RWPE2 (cell line): ENCODE data around the gene SIRPA.

Source experiments
- ATAC-seq: fragments of 200-7000 bp; cut with Tn5 transposase; 3 replicates; pipeline ENCODE4 v1.9.1; 2021; ENCODE audit warnings: low read depth
- DNase-seq: peaks from one replicate; pipeline ENCODE4 v3.0.0-alpha.2; 2020; ENCODE audit warnings: low spot score
- H3K27ac ChIP-seq: fragments of 450-650 bp; 2 replicates; pipeline ENCODE4 v1.5.1; 2017; ENCODE audit warnings: mild to moderate bottlenecking; ENCODE audit not compliant: poor library complexity, severe bottlenecking
- H3K27me3 ChIP-seq: fragments of 250-450 bp; sonication (Bioruptor Pico); 2 replicates; pipeline ENCODE4 v1.5.1; 2021; ENCODE audit warnings: mild to moderate bottlenecking, moderate library complexity; ENCODE audit not compliant: insufficient read depth, poor library complexity, severe bottlenecking
- H3K36me3 ChIP-seq: fragments of 250-450 bp; sonication (Bioruptor Pico); 2 replicates; pipeline ENCODE4 v1.5.1; 2020; ENCODE audit warnings: low read depth, mild to moderate bottlenecking, moderate library complexity
- H3K4me1 ChIP-seq: fragments of 250-450 bp; sonication (Bioruptor Pico); 2 replicates; pipeline ENCODE4 v1.5.1; 2021; ENCODE audit warnings: mild to moderate bottlenecking, moderate library complexity; ENCODE audit not compliant: insufficient read depth, poor library complexity, severe bottlenecking
- H3K4me3 ChIP-seq: fragments of 250-450 bp; sonication (Bioruptor Pico); 2 replicates; pipeline ENCODE4 v1.5.1; 2021; ENCODE audit warnings: mild to moderate bottlenecking, moderate library complexity; ENCODE audit not compliant: severe bottlenecking
- H3K9me3 ChIP-seq: fragments of 250-450 bp; sonication (Bioruptor Pico); 2 replicates; pipeline ENCODE4 v1.5.1; 2021; ENCODE audit warnings: mild to moderate bottlenecking, moderate library complexity; ENCODE audit not compliant: severe bottlenecking
- TF ChIP-seq, protein P1 (sequence below): fragments of 450-650 bp; IDR thresholded peaks from one replicate; pipeline ENCODE4 v1.5.1; 2017; ENCODE audit warnings: mild to moderate bottlenecking, moderate library complexity; ENCODE audit not compliant: poor library complexity, severe bottlenecking

SIRPA gene

DNA sequence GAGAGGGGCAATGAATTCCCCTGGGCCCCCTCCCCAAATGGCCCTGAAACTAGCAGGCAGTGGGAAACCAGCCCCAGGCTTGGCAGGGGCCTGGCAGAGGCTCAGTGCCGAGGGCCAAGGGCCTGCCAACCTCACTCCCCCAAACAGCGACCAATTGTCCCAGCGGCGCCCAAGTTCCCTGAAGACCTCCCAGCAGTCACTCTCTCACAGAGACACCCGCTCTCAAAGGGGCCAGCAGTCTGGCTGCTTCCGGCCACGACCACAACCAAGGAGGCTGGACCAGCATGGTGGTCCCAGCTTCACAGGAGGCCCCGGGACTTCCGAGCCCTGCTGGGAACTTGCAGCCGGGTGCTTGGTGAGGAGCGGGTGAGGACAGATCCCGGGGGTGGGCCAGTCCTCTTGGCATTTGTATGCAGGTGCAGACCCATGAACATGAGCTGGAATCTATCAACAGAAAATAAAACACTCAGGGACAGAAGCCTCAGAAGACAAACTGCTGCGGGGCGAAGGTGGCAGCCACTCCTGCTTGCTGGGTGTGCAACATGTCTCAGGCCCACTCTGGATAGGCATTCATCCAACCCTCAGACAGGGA is 17.5 kb upstream of the SIRPA start:
- no peaks in the 10 kb centered on the region for H3K27me3 ChIP-seq
- no peaks in the 10 kb centered on the region for H3K4me1 ChIP-seq
- no peak overlapping the region for H3K27ac ChIP-seq
- no peak for DNase-seq
- TF ChIP-seq, protein P1, sequence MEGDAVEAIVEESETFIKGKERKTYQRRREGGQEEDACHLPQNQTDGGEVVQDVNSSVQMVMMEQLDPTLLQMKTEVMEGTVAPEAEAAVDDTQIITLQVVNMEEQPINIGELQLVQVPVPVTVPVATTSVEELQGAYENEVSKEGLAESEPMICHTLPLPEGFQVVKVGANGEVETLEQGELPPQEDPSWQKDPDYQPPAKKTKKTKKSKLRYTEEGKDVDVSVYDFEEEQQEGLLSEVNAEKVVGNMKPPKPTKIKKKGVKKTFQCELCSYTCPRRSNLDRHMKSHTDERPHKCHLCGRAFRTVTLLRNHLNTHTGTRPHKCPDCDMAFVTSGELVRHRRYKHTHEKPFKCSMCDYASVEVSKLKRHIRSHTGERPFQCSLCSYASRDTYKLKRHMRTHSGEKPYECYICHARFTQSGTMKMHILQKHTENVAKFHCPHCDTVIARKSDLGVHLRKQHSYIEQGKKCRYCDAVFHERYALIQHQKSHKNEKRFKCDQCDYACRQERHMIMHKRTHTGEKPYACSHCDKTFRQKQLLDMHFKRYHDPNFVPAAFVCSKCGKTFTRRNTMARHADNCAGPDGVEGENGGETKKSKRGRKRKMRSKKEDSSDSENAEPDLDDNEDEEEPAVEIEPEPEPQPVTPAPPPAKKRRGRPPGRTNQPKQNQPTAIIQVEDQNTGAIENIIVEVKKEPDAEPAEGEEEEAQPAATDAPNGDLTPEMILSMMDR: no peak
- no peak overlapping the region for H3K4me3 ChIP-seq
- H3K36me3 ChIP-seq: no peaks in the 10 kb centered on the region
- no peaks in the 10 kb centered on the region for H3K9me3 ChIP-seq
- no peak for ATAC-seq

DNA sequence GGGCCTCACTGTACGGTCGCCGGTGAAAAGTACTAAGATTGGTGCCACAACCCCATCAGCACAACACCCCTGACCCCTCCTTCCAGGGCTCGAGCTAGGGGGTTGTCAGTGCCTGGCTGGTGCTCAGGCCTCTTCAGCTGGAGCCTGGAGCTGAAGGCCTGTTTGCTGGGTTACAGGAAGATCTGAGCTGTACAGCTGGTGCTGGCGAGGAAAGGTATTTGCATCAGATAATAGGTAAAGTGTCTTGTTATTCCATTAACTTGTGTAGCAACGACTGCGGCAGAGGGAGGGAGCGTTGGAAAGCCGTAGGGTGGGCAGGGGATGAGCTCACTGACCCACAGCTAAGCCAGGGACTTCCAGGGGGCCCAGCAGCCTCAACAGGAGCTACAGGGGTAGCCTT is 15.8 kb upstream of the SIRPA start:
- Histone ChIP-seq H3K36me3 (no peaks in the 10 kb centered on the region), H3K4me3 (no peak overlapping the region), H3K9me3 (no peaks in the 10 kb centered on the region), H3K4me1 (no peaks in the 10 kb centered on the region), H3K27me3 (no peaks in the 10 kb centered on the region), H3K27ac (no peak overlapping the region)
- DNase-seq: no peak
- TF ChIP-seq, protein P1: no peak
- no peak for ATAC-seq

DNA sequence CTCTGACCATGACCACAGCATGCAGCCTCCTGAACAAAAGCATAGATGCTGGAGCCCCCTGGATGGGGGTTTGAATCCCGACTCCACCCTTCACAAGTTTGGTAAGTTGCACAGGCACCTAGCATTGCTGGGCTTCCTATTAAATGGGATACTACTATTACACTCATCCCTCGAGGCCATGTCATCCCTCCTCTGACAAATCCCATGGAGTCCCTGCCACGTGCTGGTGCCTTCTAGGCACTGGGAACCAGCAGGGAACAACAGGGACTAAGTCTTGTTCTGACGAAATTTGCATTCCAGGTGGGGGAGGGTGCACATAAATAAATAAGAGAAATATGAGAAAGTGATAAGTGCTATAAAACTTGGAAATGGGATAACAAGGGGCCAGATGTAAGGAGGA is 15.3 kb upstream of the SIRPA start:
- DNase-seq: no peak
- no peaks in the 10 kb centered on the region for H3K4me1 ChIP-seq

DNA sequence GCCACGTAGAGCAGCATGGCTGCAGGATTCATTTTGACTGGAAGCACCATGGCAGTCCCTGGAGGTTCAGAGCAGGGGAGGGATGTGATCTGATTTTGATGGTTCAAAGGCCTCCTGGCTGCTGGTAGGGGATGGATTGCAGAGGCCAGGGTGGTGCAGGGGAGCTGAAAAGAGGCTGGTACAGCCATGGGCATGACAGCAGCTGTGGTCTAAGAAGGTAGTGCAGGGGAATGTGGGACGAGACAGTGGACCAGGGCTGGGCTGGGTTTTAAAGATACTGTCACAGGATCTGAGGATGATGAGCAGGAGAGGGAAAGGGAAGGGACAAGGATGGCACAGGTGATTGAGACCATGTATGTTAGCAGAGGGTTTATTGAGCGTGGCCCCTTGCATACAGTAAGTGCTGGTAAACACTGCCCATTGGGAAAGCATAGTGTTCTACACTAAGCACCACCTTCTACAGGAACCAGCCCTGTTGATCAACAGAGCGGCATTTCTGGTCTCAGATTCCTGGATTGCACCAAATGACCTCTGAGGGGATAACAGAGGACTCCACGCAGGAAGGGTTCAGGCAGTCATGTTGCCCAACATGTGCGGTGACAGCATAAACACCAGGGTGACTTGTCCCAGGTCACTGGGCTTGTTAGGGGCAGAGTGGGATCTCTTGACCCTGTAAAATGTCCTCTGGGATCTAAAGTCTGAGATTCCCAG is 14.5 kb upstream of the SIRPA start:
- TF ChIP-seq, protein P1: no peak
- H3K4me3 ChIP-seq: no peak overlapping the region
- no peaks in the 10 kb centered on the region for H3K27me3 ChIP-seq
- no peak overlapping the region for H3K27ac ChIP-seq
- no peaks in the 10 kb centered on the region for H3K4me1 ChIP-seq
- H3K9me3 ChIP-seq: no peaks in the 10 kb centered on the region
- H3K36me3 ChIP-seq: no peaks in the 10 kb centered on the region
- ATAC-seq: no peak
- DNase-seq: no peak

More for the DNA sequence above, 15.3 kb upstream of the SIRPA start:
- TF ChIP-seq, protein P1: no peak
- Histone ChIP-seq H3K9me3 (no peaks in the 10 kb centered on the region), H3K36me3 (no peaks in the 10 kb centered on the region), H3K27ac (no peak overlapping the region), H3K4me3 (no peak overlapping the region), H3K27me3 (no peaks in the 10 kb centered on the region)
- no peak for ATAC-seq

DNA sequence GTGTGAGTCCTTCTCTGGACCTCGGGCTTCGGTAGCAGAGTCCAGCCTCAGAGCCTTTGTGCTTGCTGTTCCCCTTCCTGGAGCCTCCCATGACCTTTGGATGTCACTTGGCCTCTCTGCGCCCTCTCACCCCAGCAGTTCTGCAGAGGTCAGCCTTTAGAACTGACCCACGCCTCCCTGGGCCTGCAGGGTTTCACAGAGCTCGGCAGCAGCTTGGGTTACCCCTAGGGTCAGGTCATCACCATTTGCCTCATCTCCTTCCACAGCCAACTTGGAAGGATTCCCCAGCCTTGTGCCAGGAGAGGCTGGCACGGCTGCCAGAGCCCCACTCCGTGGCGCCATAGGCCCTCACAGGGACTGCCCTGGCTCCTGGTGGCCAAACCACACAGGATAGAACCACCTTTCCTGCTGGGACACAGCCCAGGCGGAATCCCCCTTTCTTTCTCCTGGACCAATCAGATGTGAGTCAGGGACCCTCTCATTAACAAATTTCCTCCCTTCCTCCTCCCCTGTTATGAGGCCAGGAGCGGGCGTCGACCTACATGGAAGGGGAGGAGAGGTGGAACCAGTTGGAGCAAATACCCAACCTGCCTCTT is 13.9 kb upstream of the SIRPA start:
- H3K4me1 ChIP-seq: no peaks in the 10 kb centered on the region
- H3K27ac ChIP-seq: no peak overlapping the region
- H3K4me3 ChIP-seq: no peak overlapping the region
- H3K36me3 ChIP-seq: no peaks in the 10 kb centered on the region
- ATAC-seq: no peak
- H3K27me3 ChIP-seq: no peaks in the 10 kb centered on the region
- TF ChIP-seq, protein P1: no peak
- DNase-seq: no peak
- no peaks in the 10 kb centered on the region for H3K9me3 ChIP-seq
